ENCODE measurements around the gene PKNOX2.

DNA sequence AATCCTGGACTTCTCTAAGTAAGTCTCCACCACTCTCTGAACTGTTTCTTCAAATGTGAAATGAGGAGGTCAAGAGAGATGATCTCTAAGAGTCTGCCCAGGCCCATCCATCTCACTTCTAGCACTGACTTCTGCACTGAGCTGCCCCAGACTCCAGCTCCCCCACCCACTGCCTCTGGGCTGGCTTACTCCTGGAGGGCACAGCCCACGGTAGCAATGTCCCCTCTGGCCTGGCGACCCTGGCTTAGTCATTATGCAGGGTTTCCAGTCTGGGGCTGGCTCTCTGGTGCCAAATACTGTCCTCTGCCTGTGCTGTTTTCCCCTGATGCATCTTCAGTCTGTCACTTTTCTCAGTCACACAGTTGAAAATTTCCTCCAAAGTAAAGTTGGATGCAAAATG is 60.9 kb downstream of the PKNOX2 start:
- TF ChIP-seq POLR2A (IDR thresholded peaks at IDR 0.05) (no peak), CTCF (IDR thresholded peaks at IDR 0.05) (no peak)
